ENCODE results near the gene CYTH1. TPM values are rescaled to one million over a fixed set of nuclear protein-coding genes. Genes with fewer than 3 reads are reported as not detected.

CYTH1 gene
- polyA plus RNA-seq, 1 donor, result 28.6 TPM

GRCh38 chr17:78650093-78650715 lies 131.9 kb downstream of the CYTH1 start:
- DNase-seq, result no peak

GRCh38 chr17:78648293-78648692 lies 133.8 kb downstream of the CYTH1 start:
- DNase-seq, result no peak

- no peak for DNase-seq
Observed at GRCh38 chr17:78647032-78647431, 135.0 kb downstream of the CYTH1 start.

- DNase-seq, result peak; percentile 6
Observed at GRCh38 chr17:78645421-78646295, 136.4 kb downstream of the CYTH1 start.

- DNase-seq, result no peak
Observed at GRCh38 chr17:78644931-78645351, 137.1 kb downstream of the CYTH1 start.

GRCh38 chr17:78644224-78644623 lies 137.8 kb downstream of the CYTH1 start:
- DNase-seq, result no peak

GRCh38 chr17:78643326-78643725 lies 138.7 kb downstream of the CYTH1 start:
- DNase-seq, result no peak

- DNase-seq, result no peak
Observed at GRCh38 chr17:78642707-78643106, 139.4 kb downstream of the CYTH1 start.

GRCh38 chr17:78641666-78642065 lies 140.4 kb downstream of the CYTH1 start:
- DNase-seq, result no peak

GRCh38 chr17:78641243-78641642 lies 140.8 kb downstream of the CYTH1 start:
- DNase-seq, result no peak

GRCh38 chr17:78640700-78641099 lies 141.4 kb downstream of the CYTH1 start:
- DNase-seq, result no peak

- DNase-seq, result no peak
Observed at GRCh38 chr17:78637643-78638420, 144.2 kb downstream of the CYTH1 start.

GRCh38 chr17:78637146-78637545 lies 144.9 kb downstream of the CYTH1 start:
- DNase-seq, result no peak

GRCh38 chr17:78634154-78634553 lies 147.9 kb downstream of the CYTH1 start:
- DNase-seq, result no peak

- DNase-seq, result no peak
Observed at GRCh38 chr17:78629436-78629995, 152.6 kb downstream of the CYTH1 start.

- DNase-seq, result no peak
Observed at GRCh38 chr17:78628547-78629435, 153.3 kb downstream of the CYTH1 start.

- DNase-seq, result peak; percentile 7
Observed at GRCh38 chr17:78624324-78625151, 157.5 kb downstream of the CYTH1 start.

Data from left kidney (tissue), 2 donors.